ENCODE measurements around the gene CIP2A.

Gene CIP2A

DNA sequence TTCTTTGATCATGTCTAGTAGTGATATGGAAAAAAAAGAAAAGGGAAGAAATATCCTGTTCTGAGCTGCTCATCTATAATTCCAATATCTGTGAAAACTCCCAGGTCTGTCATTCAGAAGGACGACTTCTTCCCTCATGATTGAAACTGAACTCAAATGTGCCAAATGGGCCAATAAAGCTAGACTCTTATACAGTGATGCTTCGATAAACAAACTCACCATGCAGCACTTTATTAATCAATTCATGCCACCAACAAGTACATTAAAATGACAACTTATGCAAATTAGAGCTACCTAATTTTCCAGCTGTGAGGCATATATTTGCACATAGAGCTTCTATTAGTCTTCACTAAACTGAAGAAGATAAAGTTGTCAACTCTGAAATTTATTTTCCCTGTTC is 63.3 kb downstream of the CIP2A start:
- ChIA-PET POLR2A (no interaction called here), CTCF (interaction anchor here (1.1 to 1.2 kb wide), 3 partner anchors 10 to 773 kb away, joined by 3 to 4 read pairs (median 3); no protein-coding TSS in a partner anchor)
- no peak overlapping the region for H3K4me3 ChIP-seq (ENCODE audit: low read depth, low read length)
- DNase-seq (ENCODE audit: low read depth, low spot score): no peak
- no peak for TF ChIP-seq CTCF (IDR thresholded peaks at IDR 0.05; ENCODE audit: insufficient read depth, low read length, missing control alignments)

DNA sequence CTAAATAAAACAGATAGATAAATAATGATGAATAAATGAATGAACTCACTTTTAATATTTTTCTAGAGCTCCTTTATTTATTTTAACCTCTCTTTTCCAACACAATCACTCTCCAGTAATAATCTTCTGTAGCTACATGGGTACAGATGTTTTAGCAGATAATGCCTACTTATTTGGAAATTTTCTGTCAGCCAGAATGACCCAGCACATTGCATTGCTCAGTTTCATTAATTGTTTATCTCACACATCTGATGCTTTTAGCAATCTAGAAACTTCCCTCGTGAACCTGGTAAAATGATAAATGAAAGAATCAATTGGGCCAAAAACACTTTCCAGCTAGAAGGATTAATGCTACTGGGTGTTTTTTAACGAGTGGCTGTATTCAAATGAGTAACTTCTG is 64.0 kb downstream of the CIP2A start:
- H3K4me3 ChIP-seq (ENCODE audit: low read depth, low read length): no peak overlapping the region
- DNase-seq (ENCODE audit: low read depth, low spot score): no peak
- POLR2A ChIA-PET: no interaction called here
- TF ChIP-seq CTCF (IDR thresholded peaks at IDR 0.05; ENCODE audit: insufficient read depth, low read length, missing control alignments): no peak
- CTCF ChIA-PET: interaction anchor here (1.0 kb wide), 1 partner anchor 36 kb away, joined by 3 read pairs; no protein-coding TSS in a partner anchor

DNA sequence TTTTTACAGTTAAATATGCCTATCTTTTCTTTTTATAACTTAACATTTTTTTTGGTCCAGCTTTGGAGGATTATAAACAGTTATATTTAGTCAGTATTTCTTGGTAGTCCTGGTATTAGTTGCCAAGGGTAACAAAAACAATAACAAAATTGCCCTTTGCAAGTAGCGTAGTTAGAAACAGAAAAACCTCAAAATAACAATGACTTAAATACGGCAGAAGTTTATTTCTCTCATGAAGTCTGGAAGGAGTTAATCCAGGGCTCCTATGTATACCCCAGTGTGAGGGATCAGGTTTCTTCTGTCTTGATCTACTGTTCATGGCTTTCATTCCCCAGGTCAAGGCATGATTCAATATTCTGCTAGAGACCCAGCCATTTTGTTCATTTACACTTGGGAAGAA is 64.7 kb downstream of the CIP2A start:
- H3K4me3 ChIP-seq (ENCODE audit: low read depth, low read length): no peak overlapping the region
- DNase-seq (ENCODE audit: low read depth, low spot score): no peak

DNA sequence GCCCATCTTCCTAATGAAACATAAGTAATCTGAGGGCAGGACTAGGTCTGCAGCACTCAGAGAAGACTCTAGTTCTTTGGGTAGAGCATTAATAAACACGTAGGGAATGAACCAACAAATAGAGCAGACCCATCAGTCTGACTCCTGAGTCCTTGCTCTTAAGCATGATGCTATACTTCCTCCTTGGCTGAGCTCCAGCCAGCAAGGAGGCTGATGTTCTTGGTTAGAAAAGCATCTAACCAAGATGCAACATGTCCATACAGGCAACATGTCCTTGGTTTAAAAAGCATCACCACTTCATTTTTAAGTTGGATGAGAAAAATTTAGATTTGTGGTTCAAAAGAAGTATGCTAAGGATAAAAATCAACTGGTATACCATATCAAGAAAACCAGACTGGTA is 70.3 kb downstream of the CIP2A start:
- no peak overlapping the region for H3K4me3 ChIP-seq (ENCODE audit: low read depth, low read length)
- DNase-seq (ENCODE audit: low read depth, low spot score): no peak
- no peak for TF ChIP-seq CTCF (IDR thresholded peaks at IDR 0.05; ENCODE audit: insufficient read depth, low read length, missing control alignments)
- ChIA-PET CTCF (interaction anchor here (1.1 kb wide), 1 partner anchor 11 kb away, joined by 3 read pairs; no protein-coding TSS in a partner anchor), POLR2A (no interaction called here)

More for the DNA sequence above, 64.7 kb downstream of the CIP2A start:
- ChIA-PET CTCF (interaction anchor here (1.0 kb wide), 1 partner anchor 35 kb away, joined by 3 read pairs; no protein-coding TSS in a partner anchor), POLR2A (no interaction called here)
- no peak for TF ChIP-seq CTCF (IDR thresholded peaks at IDR 0.05; ENCODE audit: insufficient read depth, low read length, missing control alignments)

- ChIA-PET POLR2A (no interaction called here), CTCF (interaction anchor here (0.7 to 1.0 kb wide), 2 partner anchors 35 to 826 kb away, joined by 3 read pairs; no protein-coding TSS in a partner anchor)
- no peak for TF ChIP-seq CTCF (IDR thresholded peaks at IDR 0.05; ENCODE audit: insufficient read depth, low read length, missing control alignments)
- DNase-seq (ENCODE audit: low read depth, low spot score): no peak
- no peak overlapping the region for H3K4me3 ChIP-seq (ENCODE audit: low read depth, low read length)
Observed at GRCh38 chr3:108516881-108517280, 72.4 kb downstream of the CIP2A start.

GRCh38 chr3:108513961-108514360 is 75.3 kb downstream of the CIP2A start:
- ChIA-PET POLR2A (no interaction called here), CTCF (interaction anchor here (0.8 kb wide), 1 partner anchor 39 kb away, joined by 3 read pairs; no protein-coding TSS in a partner anchor)
- DNase-seq (ENCODE audit: low read depth, low spot score): no peak
- no peak overlapping the region for H3K4me3 ChIP-seq (ENCODE audit: low read depth, low read length)
- no peak for TF ChIP-seq CTCF (IDR thresholded peaks at IDR 0.05; ENCODE audit: insufficient read depth, low read length, missing control alignments)
